Activated T-helper 17 cell treated with anti-CD3 and anti-CD28 coated beads, Interleukin-2, amount 50 U/mL, for 72 hours (primary cell): ENCODE data around the gene SORBS2. TPM values are rescaled to one million over a fixed set of nuclear protein-coding genes. Genes with fewer than 3 reads are reported as not detected.
"Not testable (repeated sequence)": the region's sequence is repeated elsewhere in the genome, so short reads cannot be mapped to it uniquely, and the experiment has no call there.

Experiments
- ATAC-seq: fragments of 150-1000 bp; cut with Tn5 transposase; replicated peaks from 2 replicates; pipeline ENCODE4 v1.10.0; 2021; ENCODE audit warnings: mild to moderate bottlenecking, moderate library complexity
- H3K27ac Mint-ChIP-seq: one replicate; pipeline ENCODE4 v1.8.0; 2022; ENCODE audit warnings: mixed read lengths
- H3K27me3 Mint-ChIP-seq: one replicate; pipeline ENCODE4 v1.8.0; 2022; ENCODE audit warnings: mixed read lengths
- H3K36me3 Mint-ChIP-seq: one replicate; pipeline ENCODE4 v1.8.0; 2022; ENCODE audit warnings: low read depth, mild to moderate bottlenecking, mixed read lengths
- H3K4me1 Mint-ChIP-seq: one replicate; pipeline ENCODE4 v1.8.0; 2022; ENCODE audit warnings: mixed read lengths
- H3K4me3 Mint-ChIP-seq: one replicate; pipeline ENCODE4 v1.8.0; 2022; ENCODE audit warnings: mild to moderate bottlenecking, mixed read lengths
- H3K9me3 Mint-ChIP-seq: one replicate; pipeline ENCODE4 v1.8.0; 2022; ENCODE audit warnings: mixed read lengths
- total RNA-seq, 2 donors: library from RNA; stranded (reverse); gene quantifications; one replicate each; pipeline ENCODE4 v1.2.3, GENCODE V29; 2022

Gene SORBS2
- total RNA-seq, 2 donors from 2014 or later, result not detected

DNA sequence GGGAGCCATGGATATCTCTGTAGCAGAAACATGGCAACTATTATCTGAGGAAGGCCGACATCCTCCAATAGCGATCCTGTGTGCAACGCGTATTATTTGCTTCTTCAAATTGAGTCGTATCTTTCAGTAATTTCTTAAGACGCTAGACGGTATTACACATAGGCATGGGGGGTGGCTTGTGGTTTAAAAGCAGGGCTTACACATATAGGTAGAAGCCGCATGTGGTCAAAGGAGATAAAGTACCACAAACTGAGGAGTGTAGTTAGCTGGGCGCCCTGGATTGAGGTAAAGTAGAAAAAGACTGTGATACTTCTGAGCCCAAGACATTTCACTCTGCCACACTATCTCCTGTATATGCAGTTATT lies 94.6 kb downstream of the SORBS2 start:
- Mint-ChIP-seq H3K36me3 (no peaks in the 10 kb centered on the region), H3K9me3 (no peaks in the 10 kb centered on the region), H3K27me3 (peaks cover 14% of the 10 kb centered on the region), H3K4me1 (no peaks in the 10 kb centered on the region), H3K4me3 (no peak overlapping the region), H3K27ac (no peak overlapping the region)
- no peak for ATAC-seq

DNA sequence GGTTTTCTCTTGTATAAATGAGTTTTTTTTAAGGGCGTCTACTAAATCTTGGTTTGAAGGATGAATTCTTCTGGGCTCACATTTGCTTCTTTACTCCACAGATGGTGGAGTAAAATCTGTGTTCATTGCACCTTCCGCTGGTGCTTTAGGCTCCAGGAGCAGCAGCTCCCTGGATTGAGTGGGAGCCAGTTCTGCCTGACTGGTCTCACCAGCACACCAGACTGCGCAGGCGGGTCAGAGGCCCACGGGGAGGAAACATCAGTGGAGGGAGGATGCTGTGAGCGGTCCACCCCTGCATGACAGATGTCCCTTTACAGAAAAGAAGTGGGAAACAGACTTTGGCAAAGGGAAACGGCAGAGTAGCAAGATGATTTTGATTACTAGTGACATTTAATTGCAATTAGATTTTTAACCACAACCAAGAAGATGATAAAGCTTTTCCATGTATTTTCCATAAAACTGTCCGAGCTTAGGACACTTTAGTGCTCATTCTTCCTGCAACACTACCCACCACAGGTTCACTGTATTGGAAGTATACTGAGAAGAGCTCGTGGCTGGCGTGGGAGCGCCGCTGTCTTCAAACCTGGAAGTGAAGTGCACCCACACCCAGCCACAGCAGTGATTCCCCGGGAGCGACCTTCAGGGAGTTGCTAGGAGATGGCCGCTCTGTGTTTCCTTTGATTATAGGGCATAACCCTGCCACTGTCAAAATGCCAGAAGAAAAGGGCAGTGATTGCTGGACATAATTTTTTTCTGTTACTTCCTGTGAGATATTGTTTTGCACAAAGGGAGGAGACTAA lies 95.2 kb downstream of the SORBS2 start:
- Mint-ChIP-seq H3K4me3 (no peak overlapping the region), H3K9me3 (no peaks in the 10 kb centered on the region), H3K4me1 (no peaks in the 10 kb centered on the region), H3K36me3 (no peaks in the 10 kb centered on the region), H3K27ac (no peak overlapping the region), H3K27me3 (peaks cover 17% of the 10 kb centered on the region)
- ATAC-seq, result no peak

DNA sequence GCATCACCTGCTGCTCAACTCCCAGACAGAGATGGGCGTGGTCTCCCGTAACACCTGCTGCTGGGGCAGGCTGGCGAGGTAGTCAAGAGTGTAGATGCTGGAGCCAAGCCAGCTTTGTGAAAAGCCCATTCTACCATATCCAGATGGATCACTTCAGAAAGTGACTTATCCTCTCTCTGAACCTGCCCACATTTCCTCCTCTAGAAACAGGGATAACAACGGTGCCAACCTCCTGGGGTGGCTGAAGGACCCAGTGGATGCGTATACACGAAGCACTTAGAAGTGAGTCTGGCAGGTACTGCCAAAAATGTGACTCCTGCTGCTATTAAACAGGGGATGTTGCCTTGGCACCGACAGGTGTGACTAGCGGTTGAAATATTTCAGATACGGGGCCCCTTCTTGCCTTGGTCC lies 95.8 kb downstream of the SORBS2 start:
- H3K4me3 Mint-ChIP-seq, result no peak overlapping the region
- peaks cover 19% of the 10 kb centered on the region for H3K27me3 Mint-ChIP-seq
- no peaks in the 10 kb centered on the region for H3K4me1 Mint-ChIP-seq
- H3K9me3 Mint-ChIP-seq, result no peaks in the 10 kb centered on the region
- ATAC-seq, result no peak
- no peaks in the 10 kb centered on the region for H3K36me3 Mint-ChIP-seq
- no peak overlapping the region for H3K27ac Mint-ChIP-seq

DNA sequence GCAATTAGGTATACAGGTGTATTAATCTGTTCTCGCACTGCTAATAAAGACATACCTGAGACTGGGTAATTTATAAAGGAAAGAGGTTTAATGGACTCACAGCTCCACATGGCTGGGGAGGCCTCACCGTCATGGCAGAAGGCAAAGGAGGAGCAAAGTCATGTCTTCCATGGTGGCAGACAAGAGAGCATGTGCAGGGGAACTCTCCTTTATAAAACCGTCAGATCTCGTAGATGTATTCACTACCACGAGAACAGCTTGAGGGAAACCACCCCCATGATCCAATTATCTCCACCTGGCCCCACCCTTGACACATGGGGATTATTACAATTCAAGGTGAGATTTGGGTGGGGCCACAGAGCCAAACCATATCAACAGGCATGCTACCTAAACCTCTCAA lies 97.5 kb downstream of the SORBS2 start:
- peaks cover 26% of the 10 kb centered on the region for H3K27me3 Mint-ChIP-seq
- not testable (repeated sequence) for H3K36me3 Mint-ChIP-seq, H3K27ac Mint-ChIP-seq, H3K4me1 Mint-ChIP-seq, H3K4me3 Mint-ChIP-seq, H3K9me3 Mint-ChIP-seq, ATAC-seq

DNA sequence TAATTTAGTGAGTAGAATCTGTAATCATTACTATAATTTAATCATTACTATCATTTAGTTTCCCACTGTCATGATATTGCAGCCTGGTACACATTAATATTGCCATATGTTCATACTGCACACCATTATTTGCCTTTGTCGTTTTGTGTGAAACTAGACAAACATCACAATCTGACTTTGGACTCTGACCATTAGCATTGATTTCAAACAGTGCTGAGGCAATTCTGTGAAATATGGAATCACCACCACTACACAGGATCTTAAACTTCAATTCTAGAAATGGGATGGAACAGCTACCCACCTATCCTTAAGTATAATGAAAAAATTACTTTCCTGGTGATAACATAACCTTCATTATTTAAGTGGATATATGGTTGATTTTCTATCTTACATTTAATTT lies 98.3 kb downstream of the SORBS2 start:
- Mint-ChIP-seq H3K4me1 (no peaks in the 10 kb centered on the region), H3K27ac (no peak overlapping the region), H3K27me3 (peaks cover 26% of the 10 kb centered on the region)

DNA sequence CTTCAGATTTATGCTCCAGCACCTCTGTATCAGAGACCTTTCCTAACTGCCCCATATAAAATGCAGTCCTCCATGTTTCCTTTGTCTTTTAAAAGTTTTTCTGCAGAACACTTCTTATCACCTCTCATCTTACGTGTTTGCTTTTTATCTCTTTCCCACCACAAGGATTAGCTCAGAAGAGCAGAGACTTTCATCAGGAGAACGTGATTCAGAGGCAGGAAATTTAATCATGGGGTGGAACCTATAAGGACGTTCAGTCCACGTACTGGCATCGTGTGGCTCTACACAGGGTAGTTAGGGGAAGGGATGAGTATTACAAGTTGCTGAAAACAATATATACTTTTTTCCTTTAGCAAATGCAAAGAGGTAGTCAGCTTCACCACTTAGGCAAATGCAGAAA lies 98.7 kb downstream of the SORBS2 start:
- H3K4me1 Mint-ChIP-seq, result no peaks in the 10 kb centered on the region
- H3K9me3 Mint-ChIP-seq, result no peaks in the 10 kb centered on the region
- peaks cover 26% of the 10 kb centered on the region for H3K27me3 Mint-ChIP-seq
- no peak overlapping the region for H3K27ac Mint-ChIP-seq
- H3K36me3 Mint-ChIP-seq, result no peaks in the 10 kb centered on the region
- no peak overlapping the region for H3K4me3 Mint-ChIP-seq
- ATAC-seq, result no peak

More for the DNA sequence above, 98.3 kb downstream of the SORBS2 start:
- no peak for ATAC-seq
- Mint-ChIP-seq H3K4me3 (no peak overlapping the region), H3K9me3 (no peaks in the 10 kb centered on the region), H3K36me3 (no peaks in the 10 kb centered on the region)

DNA sequence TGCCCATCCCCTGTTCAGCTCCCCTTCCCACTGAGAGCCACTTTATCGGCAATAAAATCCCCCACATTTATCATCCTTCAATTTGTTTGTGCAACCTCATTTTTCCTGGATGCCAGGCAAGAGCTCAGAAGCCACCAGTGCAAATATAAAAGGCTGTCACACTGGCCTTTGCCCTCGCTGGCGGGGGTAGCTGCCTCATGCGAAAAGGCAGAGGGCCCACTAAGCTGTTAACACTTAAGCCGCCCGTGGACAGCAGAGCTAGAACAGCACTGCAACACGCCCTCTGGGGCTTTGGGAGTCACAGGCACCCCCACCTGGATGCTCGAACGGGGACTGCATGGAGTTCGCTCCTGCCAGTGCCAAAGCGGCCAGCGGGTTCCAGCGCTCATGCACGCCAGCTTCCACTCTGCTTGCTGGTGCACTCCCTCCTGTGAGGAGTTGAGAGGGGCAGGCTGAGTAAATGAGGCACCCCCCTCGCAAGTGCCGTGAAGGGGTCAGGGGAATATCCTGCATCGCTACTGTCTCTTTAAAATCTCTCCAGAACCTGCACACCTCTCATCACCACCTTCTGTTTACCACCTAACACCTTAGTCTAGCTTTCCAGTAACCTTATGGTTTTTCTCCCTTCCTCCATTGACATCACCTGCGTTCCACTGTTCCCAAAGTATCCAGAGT lies 99.5 kb downstream of the SORBS2 start:
- H3K9me3 Mint-ChIP-seq, result no peaks in the 10 kb centered on the region
- H3K27me3 Mint-ChIP-seq, result peaks cover 26% of the 10 kb centered on the region
- no peak overlapping the region for H3K27ac Mint-ChIP-seq
- H3K4me3 Mint-ChIP-seq, result no peak overlapping the region
- no peaks in the 10 kb centered on the region for H3K4me1 Mint-ChIP-seq
- no peaks in the 10 kb centered on the region for H3K36me3 Mint-ChIP-seq
- no peak for ATAC-seq

DNA sequence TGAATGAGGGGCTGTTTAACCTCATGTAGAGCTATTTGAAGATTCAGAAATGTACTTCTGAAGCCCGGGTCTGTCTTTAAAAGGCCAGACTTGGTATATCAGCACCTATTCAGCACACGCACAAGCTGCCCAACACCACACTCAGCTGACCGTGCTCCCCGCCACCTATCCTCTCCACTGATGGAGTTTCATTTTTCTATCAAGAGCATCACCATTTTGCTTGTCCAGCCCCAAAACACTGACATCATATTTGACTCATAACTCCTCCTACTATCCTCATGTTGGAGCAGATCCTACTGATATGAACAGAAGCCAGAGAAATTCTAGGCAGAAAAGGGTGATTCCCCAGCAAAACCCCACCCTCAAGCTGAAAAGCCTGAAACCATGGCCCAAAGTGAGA lies 100.3 kb downstream of the SORBS2 start:
- Mint-ChIP-seq H3K4me1 (no peaks in the 10 kb centered on the region), H3K9me3 (no peaks in the 10 kb centered on the region), H3K27ac (no peak overlapping the region), H3K36me3 (no peaks in the 10 kb centered on the region), H3K27me3 (peaks cover 26% of the 10 kb centered on the region), H3K4me3 (no peak overlapping the region)
- ATAC-seq, result no peak

DNA sequence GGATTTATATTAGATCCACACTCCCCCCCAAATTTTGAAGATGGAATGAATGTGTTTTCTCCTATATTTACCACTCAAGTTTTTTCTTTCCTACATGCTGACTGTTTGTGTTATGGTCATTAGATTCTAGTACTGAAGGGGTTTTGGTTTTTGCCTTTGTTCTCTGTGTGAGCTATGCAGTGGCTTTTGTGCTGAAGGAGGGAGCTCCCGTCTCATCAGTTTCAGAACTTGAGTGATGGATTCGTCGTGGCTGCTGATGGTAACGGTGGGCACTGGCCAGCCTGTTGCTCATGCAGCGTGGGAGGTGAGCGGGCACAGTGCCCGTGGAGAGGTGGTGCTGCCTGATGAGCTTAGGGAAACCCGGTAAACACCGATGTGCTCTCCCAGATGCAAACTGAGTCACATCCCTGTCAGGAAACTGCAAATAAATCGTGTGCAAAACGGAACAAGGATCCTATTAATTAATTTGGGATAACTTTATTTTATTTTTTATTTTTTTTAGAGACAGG lies 101.5 kb downstream of the SORBS2 start:
- Mint-ChIP-seq H3K36me3 (no peaks in the 10 kb centered on the region), H3K27ac (no peak overlapping the region), H3K4me3 (no peak overlapping the region), H3K27me3 (peaks cover 26% of the 10 kb centered on the region), H3K4me1 (no peaks in the 10 kb centered on the region), H3K9me3 (no peaks in the 10 kb centered on the region)
- ATAC-seq, result no peak

DNA sequence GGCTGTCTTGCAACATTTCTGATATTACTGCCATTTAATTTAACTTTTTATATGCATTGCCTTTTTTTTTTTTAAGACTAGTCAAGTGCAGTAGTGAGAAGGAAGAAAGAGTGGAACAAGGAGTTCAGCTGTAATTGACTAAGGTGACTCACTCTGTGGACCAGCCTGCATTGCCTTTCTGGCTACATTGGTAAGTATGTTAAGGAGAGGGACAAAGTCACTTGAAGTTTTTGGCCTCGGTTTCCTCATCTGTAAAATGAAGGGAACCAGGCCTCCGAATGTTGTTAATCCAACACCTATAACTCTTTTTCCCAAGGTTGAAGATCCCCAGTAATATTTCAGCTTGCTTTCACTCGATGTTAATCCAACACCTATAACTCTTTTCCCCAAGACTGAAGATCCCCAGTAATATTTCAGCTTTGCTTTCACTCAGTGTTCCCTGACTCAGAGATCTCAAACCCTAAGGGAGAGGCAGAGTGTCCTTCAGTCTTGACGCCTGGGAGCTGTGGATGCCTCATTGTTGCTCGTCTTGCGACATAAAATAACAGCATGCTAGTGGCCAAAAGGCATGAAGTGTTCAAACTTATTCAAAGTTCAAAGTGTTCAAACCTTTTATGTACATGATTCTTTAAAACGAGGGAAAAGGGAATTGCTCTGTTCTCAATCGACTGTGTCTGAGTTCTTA lies 102.0 kb downstream of the SORBS2 start:
- Mint-ChIP-seq H3K4me3 (no peak overlapping the region), H3K27ac (no peak overlapping the region), H3K9me3 (no peaks in the 10 kb centered on the region), H3K27me3 (peaks cover 26% of the 10 kb centered on the region), H3K4me1 (no peaks in the 10 kb centered on the region), H3K36me3 (no peaks in the 10 kb centered on the region)
- ATAC-seq, result no peak

DNA sequence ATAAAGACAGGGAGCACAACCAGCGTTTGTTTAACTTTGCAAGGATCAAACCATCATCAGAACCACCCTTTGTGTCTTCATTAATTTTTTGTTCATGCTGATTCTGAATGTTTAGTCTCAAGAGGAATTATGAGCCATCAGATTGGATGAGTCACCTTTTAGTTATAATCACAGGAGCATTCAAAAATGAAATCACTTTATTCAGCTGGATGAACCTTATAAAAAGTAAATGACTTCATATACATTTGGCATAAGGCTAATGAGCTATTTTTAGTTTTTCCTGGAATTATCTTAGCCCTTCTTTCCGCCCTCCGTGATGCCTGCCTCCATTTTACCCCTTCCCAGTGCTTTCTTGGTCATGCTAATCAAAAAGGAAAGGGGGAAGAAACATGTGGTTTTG lies 103.6 kb downstream of the SORBS2 start:
- H3K4me1 Mint-ChIP-seq, result no peaks in the 10 kb centered on the region
- no peaks in the 10 kb centered on the region for H3K36me3 Mint-ChIP-seq
- H3K27me3 Mint-ChIP-seq, result peaks cover 24% of the 10 kb centered on the region
- H3K4me3 Mint-ChIP-seq, result no peak overlapping the region
- peaks cover 4% of the 10 kb centered on the region for H3K9me3 Mint-ChIP-seq
- ATAC-seq, result no peak
- H3K27ac Mint-ChIP-seq, result no peak overlapping the region

DNA sequence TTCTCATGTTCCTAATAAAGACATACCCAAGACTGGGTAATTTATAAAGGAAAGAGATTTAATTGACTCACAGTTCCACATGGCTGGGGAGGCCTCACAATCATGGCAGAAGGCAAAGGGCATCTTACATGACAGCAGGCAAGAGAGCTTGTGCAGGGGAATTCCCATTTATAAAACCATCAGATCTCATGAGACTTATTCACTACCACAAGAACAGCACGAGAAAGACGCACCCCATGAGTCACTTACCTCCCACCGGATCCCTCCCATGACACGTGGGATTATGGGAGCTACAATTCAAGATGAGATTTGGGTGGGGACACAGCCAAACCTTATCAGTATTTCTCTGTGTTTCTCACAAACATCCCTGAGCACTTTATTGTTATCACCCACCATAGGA lies 104.4 kb downstream of the SORBS2 start:
- H3K27me3 Mint-ChIP-seq, result peaks cover 17% of the 10 kb centered on the region
- not testable (repeated sequence) for H3K4me3 Mint-ChIP-seq, H3K27ac Mint-ChIP-seq, H3K9me3 Mint-ChIP-seq, H3K4me1 Mint-ChIP-seq, H3K36me3 Mint-ChIP-seq
- peak; percentile 60 for ATAC-seq

DNA sequence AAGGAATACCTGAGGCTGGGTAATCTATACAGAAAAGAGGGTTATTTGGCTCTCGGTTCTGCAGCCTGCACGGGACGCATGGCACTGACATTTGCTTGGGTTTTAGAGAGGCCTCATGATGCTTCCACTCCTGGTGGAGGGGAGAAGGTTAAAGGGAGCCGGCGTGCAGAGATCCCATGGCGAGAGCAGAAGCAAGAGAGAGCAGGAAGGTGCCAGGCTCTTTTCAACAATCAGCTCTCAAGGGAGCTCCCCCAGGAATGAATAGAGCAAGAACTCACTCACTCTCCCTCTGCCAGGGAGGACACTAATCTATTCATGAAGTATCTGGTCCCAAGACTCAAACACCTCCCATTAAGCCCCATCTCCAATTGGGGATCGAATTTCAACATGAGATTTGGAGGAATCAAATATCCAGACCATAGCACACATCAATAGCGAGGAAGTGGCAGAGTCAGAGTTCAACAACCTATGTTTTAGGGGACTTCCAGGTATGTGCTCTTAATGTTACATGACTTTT lies 109.8 kb downstream of the SORBS2 start:
- Mint-ChIP-seq H3K4me1 (no peaks in the 10 kb centered on the region), H3K36me3 (no peaks in the 10 kb centered on the region), H3K9me3 (peaks cover 4% of the 10 kb centered on the region), H3K27me3 (peaks cover 12% of the 10 kb centered on the region), H3K4me3 (no peak overlapping the region), H3K27ac (no peak overlapping the region)
- ATAC-seq, result no peak

DNA sequence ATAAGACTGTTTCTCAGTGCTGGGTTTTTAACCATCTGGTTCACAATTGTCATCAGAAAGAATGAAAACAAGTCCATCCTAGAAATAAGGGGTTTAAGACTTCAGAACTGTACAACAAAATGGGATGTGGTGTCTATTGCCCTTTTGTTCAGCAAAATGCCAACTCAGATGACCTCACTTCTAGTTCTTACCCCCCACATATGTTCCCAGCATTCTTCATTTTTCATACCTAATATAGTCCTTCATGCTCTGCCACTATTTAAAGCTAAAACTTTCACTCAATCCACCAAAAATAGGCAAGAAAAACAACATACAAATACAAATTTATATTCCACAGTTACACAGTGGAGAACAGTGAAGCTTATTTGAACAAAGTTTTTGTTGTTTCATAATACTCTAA lies 111.4 kb downstream of the SORBS2 start:
- H3K9me3 Mint-ChIP-seq, result peaks cover 4% of the 10 kb centered on the region
- no peaks in the 10 kb centered on the region for H3K4me1 Mint-ChIP-seq
- no peak overlapping the region for H3K27ac Mint-ChIP-seq
- H3K36me3 Mint-ChIP-seq, result no peaks in the 10 kb centered on the region
- H3K4me3 Mint-ChIP-seq, result no peak overlapping the region
- no peak for ATAC-seq
- H3K27me3 Mint-ChIP-seq, result peaks cover 15% of the 10 kb centered on the region

DNA sequence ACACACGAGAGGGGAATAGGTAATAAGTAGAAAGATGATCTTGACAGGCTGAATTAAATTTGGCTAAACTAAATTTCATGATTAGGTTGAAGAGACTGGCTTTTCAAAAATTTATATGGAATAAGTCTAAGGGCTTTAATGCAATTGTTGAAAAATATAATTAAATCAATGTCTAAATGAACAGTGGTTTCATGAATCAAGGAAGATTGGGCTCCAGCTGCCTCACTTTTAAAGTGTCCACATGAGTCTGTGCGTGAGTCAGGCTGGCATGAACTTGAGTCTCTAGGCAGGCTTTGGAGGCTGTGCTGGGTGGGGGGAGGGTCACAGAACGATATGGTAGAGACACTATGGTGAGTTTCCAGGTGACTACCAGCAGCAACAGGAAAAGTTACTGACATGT lies 111.9 kb downstream of the SORBS2 start:
- no peak overlapping the region for H3K27ac Mint-ChIP-seq
- no peaks in the 10 kb centered on the region for H3K36me3 Mint-ChIP-seq
- H3K4me3 Mint-ChIP-seq, result no peak overlapping the region
- no peak for ATAC-seq
- no peaks in the 10 kb centered on the region for H3K4me1 Mint-ChIP-seq
- peaks cover 17% of the 10 kb centered on the region for H3K27me3 Mint-ChIP-seq
- H3K9me3 Mint-ChIP-seq, result peaks cover 4% of the 10 kb centered on the region
